GM23338 (cell line): Measurements from ENCODE around the gene YTHDF2. TPM values are rescaled to one million over a fixed set of nuclear protein-coding genes. Genes with fewer than 3 reads are reported as not detected.

ENCODE experiments used
- ATAC-seq: fragments of 200-7000 bp; cut with Tn5 transposase; 3 replicates; pipeline ENCODE4 v1.9.1; 2020
- DNase-seq: peaks from one replicate; pipeline ENCODE4 v3.0.0-alpha.2; 2015; ENCODE audit warnings: low spot score
- H2AFZ ChIP-seq: fragments of 200-600 bp; sonication (generic); 2 replicates; pipeline ENCODE4 v1.8.0; 2016; ENCODE audit warnings: antibody characterized with exemption, mild to moderate bottlenecking, moderate library complexity
- H3F3A ChIP-seq: fragments of 200-600 bp; sonication (generic); replicated peaks from 2 replicates; pipeline ENCODE4 v1.8.0; 2017; ENCODE audit warnings: antibody characterized with exemption, mixed run types, low read depth
- H3K27ac ChIP-seq: fragments of 200-600 bp; sonication (generic); 2 replicates; pipeline ENCODE4 v1.6.1; 2016; ENCODE audit warnings: low read depth
- H3K27me3 ChIP-seq: fragments of 200-600 bp; sonication (generic); 2 replicates; pipeline ENCODE4 v1.8.0; 2016; ENCODE audit warnings: mild to moderate bottlenecking, mixed run types, moderate library complexity; ENCODE audit not compliant: insufficient read depth
- H3K36me3 ChIP-seq: fragments of 200-600 bp; sonication (generic); 2 replicates; pipeline ENCODE4 v1.8.0; 2016; ENCODE audit warnings: mild to moderate bottlenecking; ENCODE audit not compliant: insufficient read depth
- H3K4me1 ChIP-seq: fragments of 200-600 bp; sonication (generic); 2 replicates; pipeline ENCODE4 v1.8.0; 2016; ENCODE audit warnings: mild to moderate bottlenecking, moderate library complexity; ENCODE audit not compliant: insufficient read depth
- H3K4me2 ChIP-seq: fragments of 200-600 bp; sonication (generic); 2 replicates; pipeline ENCODE4 v1.7.1; 2017; ENCODE audit warnings: mixed run types
- H3K4me3 ChIP-seq: fragments of 200-600 bp; sonication (generic); 2 replicates; pipeline ENCODE4 v1.6.1; 2016; ENCODE audit warnings: mixed run types
- H3K79me2 ChIP-seq: fragments of 200-600 bp; sonication (generic); replicated peaks from 2 replicates; pipeline ENCODE4 v1.8.0; 2017; ENCODE audit warnings: mild to moderate bottlenecking; ENCODE audit not compliant: insufficient read depth
- H3K9me2 ChIP-seq: fragments of 200-600 bp; sonication (generic); 2 replicates; pipeline ENCODE4 v1.8.0; 2017; ENCODE audit not compliant: insufficient read depth
- H4K20me1 ChIP-seq: fragments of 200-600 bp; sonication (generic); replicated peaks from 2 replicates; pipeline ENCODE4 v1.8.0; 2017; ENCODE audit warnings: mild to moderate bottlenecking; ENCODE audit not compliant: insufficient read depth
- H3K27ac Mint-ChIP-seq: 2 replicates; pipeline ENCODE4 v1.8.0; 2020; ENCODE audit warnings: inconsistent platforms, mild to moderate bottlenecking, moderate library complexity, mixed read lengths
- H3K27me3 Mint-ChIP-seq: 3 replicates; pipeline ENCODE4 v1.8.0; 2022; ENCODE audit warnings: low read depth, mild to moderate bottlenecking, moderate library complexity, mixed read lengths, inconsistent platforms; ENCODE audit not compliant: insufficient read depth, poor library complexity
- H3K36me3 Mint-ChIP-seq: 3 replicates; pipeline ENCODE4 v1.8.0; 2021; ENCODE audit warnings: low read depth, mild to moderate bottlenecking, inconsistent platforms, moderate library complexity, mixed read lengths
- H3K4me1 Mint-ChIP-seq: 3 replicates; pipeline ENCODE4 v1.8.0; 2020; ENCODE audit warnings: mild to moderate bottlenecking, inconsistent platforms, mixed read lengths
- H3K4me3 Mint-ChIP-seq: 3 replicates; pipeline ENCODE4 v1.8.0; 2021; ENCODE audit warnings: moderate library complexity, mild to moderate bottlenecking, inconsistent platforms, mixed read lengths
- H3K9me3 Mint-ChIP-seq: 3 replicates; pipeline ENCODE4 v1.8.0; 2020; ENCODE audit warnings: moderate library complexity, mild to moderate bottlenecking, inconsistent platforms, mixed read lengths
- CTCF ChIP-seq, 2 experiments: fragments of 200-600 bp in 1 of 2; sonication (generic) in 1 of 2; conservative IDR thresholded peaks; 2 replicates each; pipeline versions ENCODE4 v1.5.1 to v1.6.1; 2016 to 2017; ENCODE audit warnings: antibody characterized with exemption in 2 of 2, low read depth in 2 of 2, mild to moderate bottlenecking in 2 of 2, moderate library complexity in 1 of 2
- EZH2 ChIP-seq: fragments of 200-600 bp; sonication (generic); IDR thresholded peaks from one replicate; pipeline ENCODE4 v1.8.0; 2017; ENCODE audit warnings: antibody characterized with exemption, mild to moderate bottlenecking, low read depth; ENCODE audit not compliant: unreplicated experiment
- JUNB ChIP-seq: IDR thresholded peaks from one replicate; pipeline ENCODE4 v1.6.1; 2016; ENCODE audit warnings: antibody characterized with exemption; ENCODE audit not compliant: unreplicated experiment
- REST ChIP-seq: IDR thresholded peaks from one replicate; pipeline ENCODE4 v1.6.1; 2018; ENCODE audit warnings: antibody characterized with exemption; ENCODE audit not compliant: unreplicated experiment
- ZNF114 ChIP-seq: fragments of 250-450 bp; sonication (Bioruptor Pico); IDR thresholded peaks from 2 replicates; pipeline ENCODE4 v1.5.0; 2020; ENCODE audit warnings: mild to moderate bottlenecking, moderate library complexity
- ZNF462 ChIP-seq: fragments of 250-450 bp; sonication (Bioruptor Pico); IDR thresholded peaks from 2 replicates; pipeline ENCODE4 v1.5.0; 2020; ENCODE audit warnings: mild to moderate bottlenecking, moderate library complexity
- polyA plus RNA-seq: library from polyadenylated mRNA; unstranded; fragments of >200 nt; fragmentation: Nextera tagmentation; extraction: Ambion mirVana; gene quantifications from 2 replicates; pipeline ENCODE4 v1.2.1, GENCODE V29; 2016
- total RNA-seq: library from RNA; depleted of rRNA; stranded (reverse); fragments of >200 nt; shearing (Covaris generic); gene quantifications from 2 replicates; pipeline ENCODE4 v1.2.3, GENCODE V29; 2014
- TF ChIP-seq, protein P1 (sequence below): IDR thresholded peaks from 2 replicates; pipeline ENCODE4 v1.6.1; 2016; ENCODE audit warnings: antibody characterized with exemption

Gene YTHDF2
- total and polyA plus RNA-seq, 2 experiments from 2014 or later = 130 to 169 TPM

DNA sequence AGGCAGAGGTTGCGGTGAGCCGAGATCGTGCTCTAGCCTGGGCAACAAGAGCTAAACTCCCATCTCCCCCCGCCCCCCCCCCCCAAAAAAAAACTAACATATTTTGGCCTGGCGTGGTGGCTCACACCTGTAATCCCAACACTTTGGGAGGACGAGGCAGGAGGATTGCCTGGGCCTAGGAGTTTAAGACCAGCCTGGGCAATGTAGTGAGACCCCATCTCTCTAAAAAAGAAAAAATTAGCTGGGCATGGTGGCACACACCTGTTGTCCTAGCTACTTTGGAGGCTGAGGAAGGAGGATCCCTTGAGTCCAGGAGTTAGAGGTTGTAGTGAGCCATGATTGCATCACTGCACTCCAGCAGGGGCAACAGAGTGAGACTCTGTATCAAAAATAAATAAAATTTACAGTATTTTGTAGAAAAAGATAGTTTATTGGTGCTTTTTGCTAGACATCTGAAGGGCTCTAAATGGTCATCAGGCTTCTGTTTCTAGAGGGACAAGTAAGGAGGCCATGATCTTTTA lies 9.0 kb downstream of the YTHDF2 start:
- H3K36me3 Mint-ChIP-seq = peaks cover 94% of the 10 kb centered on the region
- H3F3A ChIP-seq = peaks cover 35% of the 10 kb centered on the region
- peaks cover 55% of the 10 kb centered on the region for H3K36me3 ChIP-seq
- H2AFZ ChIP-seq = no peak overlapping the region
- H3K27ac Mint-ChIP-seq = no peak overlapping the region
- peaks cover 12% of the 10 kb centered on the region for H3K27me3 Mint-ChIP-seq
- peak overlapping the region; percentile 31 for H3K4me3 ChIP-seq
- no peaks in the 10 kb centered on the region for H3K9me3 Mint-ChIP-seq
- peaks cover 56% of the 10 kb centered on the region for H3K4me1 ChIP-seq
- H4K20me1 ChIP-seq = peaks cover 90% of the 10 kb centered on the region
- H3K27ac ChIP-seq = peak overlapping the region; percentile 57; the same call in 1 of the 2 replicates
- no peaks in the 10 kb centered on the region for H3K27me3 ChIP-seq
- no peak for DNase-seq
- peaks cover 49% of the 10 kb centered on the region for H3K4me1 Mint-ChIP-seq
- no peak for TF ChIP-seq JUNB
- no peak for TF ChIP-seq CTCF (conservative IDR thresholded peaks at IDR 0.05; ENCODE audit: low read depth in 2 of 2)
- TF ChIP-seq, protein P1, sequence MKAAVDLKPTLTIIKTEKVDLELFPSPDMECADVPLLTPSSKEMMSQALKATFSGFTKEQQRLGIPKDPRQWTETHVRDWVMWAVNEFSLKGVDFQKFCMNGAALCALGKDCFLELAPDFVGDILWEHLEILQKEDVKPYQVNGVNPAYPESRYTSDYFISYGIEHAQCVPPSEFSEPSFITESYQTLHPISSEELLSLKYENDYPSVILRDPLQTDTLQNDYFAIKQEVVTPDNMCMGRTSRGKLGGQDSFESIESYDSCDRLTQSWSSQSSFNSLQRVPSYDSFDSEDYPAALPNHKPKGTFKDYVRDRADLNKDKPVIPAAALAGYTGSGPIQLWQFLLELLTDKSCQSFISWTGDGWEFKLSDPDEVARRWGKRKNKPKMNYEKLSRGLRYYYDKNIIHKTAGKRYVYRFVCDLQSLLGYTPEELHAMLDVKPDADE = no peak
- no peak for TF ChIP-seq EZH2
- no peak for TF ChIP-seq ZNF462 (CRISPR knock-in tag)
- TF ChIP-seq REST = no peak
- TF ChIP-seq ZNF114 = no peak
- no peak overlapping the region; the same call in 2 of the 3 replicates for H3K4me3 Mint-ChIP-seq
- H3K79me2 ChIP-seq = peaks cover 100% of the 10 kb centered on the region
- ATAC-seq = no peak
- peak overlapping the region; percentile 55 for H3K4me2 ChIP-seq
- no peaks in the 10 kb centered on the region for H3K9me2 ChIP-seq
